ENCODE results near the gene RAB17.

Gene RAB17

DNA sequence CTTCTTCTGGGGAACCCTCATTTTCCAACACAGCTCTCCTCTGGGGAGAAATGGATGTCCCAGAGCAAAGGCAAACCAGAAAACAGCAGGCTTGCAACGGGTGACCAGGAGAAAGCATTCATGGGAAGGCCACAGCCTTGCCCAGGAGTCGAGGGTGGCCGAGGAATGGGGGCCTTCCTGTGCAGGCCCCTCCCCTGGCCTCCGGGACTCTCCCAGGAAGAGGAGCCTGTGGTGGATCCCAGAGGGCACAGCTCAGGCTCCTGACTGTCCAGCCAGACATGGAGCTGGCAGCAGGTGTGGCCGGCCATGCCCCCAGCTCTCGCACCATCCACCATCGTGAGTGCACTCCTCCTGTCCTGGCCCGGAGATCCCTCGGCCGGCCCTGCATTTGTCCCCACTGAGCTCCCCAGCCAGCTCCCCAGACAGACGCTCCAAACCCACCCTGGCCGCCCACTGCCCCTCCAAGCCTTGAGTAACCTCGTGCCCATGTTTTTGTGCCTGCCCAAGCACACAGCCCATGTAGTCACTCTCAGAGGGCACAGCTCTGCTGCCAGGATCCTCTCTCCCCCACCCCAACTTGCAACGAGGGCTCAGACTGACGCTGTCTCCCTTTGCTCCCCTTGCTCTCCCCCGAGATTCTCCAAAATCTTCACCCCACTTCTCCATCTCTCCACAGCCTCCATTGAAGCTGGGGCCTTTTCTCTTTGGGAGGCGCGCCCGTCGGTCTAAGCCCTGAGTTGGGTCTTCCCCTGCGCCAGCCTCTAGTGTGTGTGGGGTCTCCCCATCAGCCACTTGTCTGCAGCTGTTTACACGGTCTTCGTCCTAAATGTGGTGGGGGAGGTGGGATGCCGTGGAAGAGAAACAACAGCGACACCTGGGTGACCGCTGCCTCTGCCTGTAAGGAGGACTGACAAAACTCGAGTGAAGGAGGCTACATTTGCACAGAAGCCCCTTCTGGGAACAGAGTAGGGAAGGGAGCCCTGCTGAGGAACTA, 14.4 kb downstream of the RAB17 start:
- DNase-seq, result no peak

DNA sequence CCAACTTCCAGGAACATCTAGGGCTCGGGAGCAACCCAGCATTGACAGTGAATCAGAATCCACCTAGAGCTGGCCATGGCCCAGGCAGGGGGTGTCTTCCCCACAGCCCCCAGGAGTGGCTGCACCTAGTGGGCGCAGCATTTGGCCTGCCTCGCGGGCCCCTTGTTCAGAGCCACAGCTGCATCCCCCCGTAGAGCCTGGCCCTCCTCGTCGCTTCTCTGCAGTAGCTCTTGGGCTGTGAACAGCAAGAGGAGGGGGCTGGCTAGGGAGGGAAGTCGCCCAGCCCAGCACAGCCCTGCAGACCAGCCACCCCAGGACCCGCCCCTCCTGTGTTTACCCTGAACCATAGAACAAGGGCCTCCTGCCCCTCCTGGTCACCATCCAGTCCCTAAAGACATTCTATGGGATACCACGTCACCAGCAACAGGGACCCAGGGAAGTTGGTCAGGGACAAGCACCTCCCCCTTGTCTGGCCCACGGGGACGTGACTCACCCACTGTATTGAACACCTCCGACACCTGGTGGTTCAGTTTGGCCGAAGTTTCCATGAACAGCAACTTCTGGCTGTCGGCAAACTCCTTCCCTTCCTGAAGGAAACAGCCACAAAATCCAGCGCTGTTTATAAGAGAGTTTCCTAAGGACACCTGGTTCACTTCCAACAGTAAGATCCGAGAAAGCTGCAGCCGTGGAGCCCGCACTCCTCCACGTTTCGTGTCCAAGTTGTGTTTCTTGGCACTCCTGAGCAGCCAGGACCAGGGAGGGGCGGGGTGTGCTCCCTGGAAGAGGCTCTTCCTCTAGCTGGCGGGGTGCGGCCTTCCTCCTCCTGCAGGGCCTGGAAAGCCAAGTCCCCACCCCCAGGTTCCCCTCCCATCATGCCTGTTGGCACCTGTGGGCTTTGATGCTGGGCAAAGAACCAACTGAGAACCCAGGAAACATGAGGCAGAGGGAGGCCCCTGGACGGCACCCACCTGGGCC, 15.4 kb downstream of the RAB17 start:
- no peak for DNase-seq

DNA sequence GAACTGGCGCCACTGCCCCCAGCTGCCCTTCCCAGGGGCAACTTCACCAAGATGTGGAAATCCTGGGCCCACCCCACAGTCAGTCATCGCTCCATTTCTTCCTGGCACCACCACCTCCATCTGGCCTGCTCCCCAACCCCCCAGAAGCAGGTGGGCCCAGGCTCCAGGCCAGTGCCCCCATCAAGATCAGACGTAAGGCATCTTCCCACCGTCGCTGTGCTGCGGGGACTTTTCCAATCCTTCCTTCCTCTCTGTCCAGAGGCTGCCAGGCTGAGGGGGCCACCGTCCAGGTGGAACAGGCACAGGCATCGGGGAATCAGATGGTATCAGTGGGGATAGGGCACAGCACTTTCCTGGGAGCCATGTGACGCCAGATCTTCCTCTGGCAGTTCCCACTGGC, 16.1 kb downstream of the RAB17 start:
- no peak for DNase-seq

DNA sequence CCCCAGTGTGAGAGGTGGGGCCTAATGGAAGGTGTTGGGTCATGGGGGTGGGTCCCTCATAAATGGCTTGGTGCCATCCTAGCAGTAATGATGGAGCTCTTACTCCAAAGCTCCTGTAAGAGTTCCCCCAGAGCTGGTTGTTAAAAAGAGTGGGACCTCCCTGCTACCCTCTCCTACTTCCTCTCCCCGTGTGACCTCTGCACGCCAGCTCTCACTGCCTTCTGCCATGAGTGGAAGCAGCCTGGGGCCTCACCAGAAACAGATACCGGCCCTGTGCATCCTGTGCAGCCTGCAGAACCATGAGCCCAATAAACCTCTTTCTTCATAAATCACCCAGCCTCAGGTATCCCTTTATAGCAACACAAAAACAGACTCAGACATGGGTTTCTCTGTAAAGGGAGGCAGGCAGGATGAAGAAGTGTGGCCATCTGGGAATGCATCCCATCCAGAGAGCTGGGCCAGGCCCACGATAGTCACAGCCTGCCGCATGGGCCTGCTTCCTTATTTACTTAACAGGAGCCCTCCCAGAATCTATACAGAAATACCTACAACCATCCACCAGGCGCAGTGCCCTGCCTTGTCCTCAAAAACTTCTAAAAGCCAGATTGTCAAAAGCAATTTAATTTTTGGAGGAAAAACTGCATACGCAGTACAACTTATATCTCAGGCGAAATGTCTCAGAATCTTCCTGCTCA, 16.7 kb downstream of the RAB17 start:
- DNase-seq, result no peak

DNA sequence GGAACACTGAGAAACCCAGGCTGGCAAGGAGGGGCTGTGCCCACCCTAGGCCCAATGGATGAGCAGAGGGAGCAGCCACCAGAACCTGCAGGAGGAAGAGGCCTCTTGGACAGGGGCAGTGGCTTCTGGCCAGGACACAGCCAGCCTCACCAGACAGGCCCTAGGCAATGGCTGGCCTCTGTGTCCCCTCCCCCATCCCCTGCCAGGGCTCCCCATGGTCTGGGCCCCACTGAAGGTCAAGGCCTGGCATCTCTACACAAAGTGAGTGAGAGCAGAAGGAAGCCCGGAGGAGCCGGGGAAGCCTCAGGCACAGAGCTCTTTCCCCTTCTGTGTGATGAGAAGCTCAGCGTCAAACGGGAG, 17.8 kb downstream of the RAB17 start:
- no peak for DNase-seq

DNA sequence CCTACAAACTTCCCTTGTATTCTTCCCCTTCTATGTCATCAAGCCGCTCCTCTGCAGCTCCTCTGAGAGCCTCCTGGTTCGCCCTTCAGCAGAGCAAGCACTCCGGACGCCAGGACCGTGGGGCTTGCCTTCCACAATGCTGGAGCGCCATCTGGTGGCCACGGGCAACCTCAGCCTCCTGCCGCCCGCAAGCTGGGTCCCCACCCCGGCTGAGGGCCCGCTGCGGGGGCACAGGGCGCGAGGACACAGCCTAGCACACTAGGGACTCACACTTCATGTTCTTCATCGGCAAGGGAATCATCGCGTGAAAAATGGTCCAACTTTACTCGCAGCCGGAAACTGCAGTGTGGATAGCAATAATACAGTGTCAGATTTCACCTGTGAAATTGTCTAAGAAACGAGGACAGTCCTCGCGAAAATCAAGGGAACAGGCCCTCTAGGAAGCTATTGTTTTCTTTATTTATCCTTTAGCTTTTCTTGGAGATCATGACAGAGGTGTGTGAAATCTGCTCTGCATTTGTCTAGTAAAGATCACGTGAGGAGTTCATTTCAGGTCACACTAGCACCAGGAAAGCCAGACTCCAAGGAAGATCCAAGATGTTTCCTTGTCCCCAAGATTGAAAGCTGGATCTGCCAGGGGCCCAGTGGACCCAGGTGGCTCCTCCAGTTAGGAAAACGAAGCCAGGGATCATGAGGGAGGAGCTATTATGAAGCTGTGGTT, 18.4 kb downstream of the RAB17 start:
- no peak for DNase-seq

DNA sequence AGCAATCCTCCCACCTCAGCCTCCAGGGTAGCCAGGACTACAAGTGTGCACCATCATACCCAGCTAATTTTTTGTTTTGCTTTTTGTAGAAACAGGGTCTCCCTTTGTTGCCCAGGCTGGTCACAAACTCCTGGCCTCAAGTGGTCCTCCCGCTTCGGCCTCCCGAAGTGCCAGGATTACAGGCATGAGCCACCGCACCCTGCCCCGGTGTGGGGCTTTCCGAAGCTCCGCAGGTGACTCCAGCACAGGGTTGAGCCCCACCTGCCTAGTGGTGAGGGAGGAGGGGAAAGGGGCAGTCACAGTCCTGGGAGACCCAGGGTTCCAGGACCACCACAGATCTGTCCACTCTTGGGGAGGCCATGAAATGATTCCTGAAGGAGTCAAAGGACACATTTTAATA, 19.0 kb downstream of the RAB17 start:
- no peak for DNase-seq

DNA sequence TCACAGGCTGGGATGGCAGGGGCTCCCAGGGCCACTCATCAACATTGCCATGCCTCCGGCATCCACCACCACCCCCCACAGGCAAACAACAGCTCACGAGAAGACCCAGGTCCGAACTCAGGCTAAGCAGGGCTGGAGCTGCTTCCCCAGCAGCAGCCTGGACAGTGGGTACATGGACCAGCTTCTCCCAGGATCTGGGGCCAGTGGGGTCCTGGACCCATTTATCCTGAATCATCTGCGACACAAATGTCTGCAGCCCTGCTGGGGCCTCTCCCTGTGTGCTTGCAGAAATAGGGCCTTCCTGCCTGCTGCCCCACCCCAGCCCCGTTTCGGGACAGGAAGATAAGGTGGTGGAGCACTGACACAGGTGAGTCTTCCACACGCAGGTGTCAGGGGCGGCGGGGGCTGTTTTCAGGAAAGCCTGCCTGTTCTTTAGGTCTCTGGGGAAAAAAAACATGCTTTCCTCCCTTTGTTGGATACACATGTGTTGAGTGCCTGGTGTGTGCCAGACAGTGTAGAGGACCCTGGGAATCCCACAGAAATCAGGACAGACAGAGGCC, 19.7 kb downstream of the RAB17 start:
- DNase-seq, result no peak

DNA sequence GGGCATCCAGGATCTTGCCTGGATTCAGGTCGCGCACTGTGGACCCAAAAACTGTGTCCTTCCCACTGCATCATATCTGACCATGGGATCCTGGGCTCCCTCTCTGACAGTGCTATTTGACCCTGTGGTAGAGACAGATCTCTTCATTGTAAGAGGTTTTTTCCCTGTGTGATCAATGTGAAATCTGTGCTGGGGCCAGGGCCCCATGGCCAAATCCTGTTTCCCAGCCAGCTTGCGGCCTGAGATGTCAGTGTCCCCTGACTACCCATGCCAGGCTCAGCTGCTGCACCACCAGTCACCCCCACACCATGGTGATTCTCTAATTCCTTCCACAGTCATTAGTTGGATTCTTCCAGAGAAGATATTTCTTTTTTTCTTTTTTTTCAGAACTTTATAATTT, 20.6 kb downstream of the RAB17 start:
- no peak for DNase-seq

DNA sequence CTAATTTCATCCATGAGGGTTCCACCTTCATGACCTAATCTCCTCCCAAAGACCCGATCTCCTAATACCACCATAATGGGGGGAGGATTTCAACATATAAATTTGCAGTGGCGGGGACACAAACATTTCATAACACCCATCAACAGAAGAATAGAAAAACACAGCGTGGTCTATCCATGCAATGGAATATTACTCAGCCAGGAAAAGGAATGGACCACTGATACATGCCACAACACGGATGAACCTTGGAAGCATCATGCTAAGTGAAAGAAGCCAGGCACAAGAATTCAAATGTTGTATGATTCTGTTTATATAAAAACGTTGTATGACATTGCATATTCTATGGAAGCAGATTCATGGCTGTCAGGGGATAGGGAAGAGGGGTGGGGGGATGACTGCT, 21.5 kb downstream of the RAB17 start:
- DNase-seq, result no peak

DNA sequence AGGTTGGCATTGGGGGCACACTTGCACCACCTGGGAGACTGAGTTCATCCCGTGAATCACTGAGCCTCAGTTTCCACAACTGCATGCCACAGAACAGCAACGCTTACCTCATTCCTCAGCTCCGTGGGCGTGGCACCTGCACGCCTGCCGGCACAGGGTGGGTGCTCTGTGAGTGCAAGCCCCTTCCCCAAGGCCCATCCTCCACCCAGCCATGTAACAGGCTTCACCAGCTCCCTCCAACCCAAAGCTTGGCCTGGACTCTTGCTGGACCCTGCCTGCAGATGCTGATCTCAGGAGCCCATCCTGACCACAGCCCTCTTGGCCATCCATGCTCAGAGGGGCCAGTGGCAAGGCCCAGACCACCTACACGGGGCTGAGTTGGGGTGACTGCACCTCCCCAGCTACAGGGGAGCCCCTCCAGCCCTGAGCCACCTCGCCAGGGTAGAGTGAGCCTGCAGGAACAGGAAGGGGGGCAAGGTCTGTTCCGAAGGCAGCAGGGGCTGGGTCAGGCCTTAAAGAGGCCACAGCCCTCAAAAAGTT, 22.3 kb downstream of the RAB17 start:
- no peak for DNase-seq

DNA sequence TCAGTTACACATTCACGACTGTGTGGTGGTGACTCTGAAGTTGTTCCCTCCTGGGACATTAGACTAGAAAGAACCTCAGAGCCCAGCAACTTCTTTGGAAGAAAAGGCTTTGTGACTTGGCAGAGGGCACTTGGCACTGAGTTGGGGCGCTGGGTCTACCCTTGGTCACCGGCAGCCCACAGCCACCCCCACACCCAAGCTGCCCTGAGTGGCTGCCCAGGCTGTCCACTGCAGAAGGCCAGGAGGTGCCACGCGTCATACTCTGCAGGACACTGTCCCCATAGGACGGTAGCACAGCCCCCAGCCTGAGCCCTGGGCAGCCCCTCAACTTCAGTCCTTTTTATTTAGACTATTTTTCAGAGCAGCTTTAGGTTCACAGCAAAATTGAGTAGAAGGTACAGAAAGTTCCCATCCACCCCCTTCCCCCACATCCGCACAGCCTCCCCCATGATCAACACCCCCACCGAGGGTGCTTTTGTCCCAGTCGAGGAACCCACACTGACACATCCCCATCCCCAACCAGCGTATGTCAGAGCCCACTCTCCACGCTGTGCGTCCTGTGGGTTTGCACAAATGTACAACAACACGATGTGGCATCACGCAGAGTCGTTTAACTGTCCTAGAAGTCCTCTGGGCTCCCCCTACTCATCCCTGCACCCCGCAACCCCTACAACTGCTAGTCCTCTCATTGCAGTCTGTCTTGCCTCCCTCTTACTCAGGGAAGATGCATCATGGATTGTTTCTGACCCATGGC, 23.1 kb downstream of the RAB17 start:
- no peak for DNase-seq

DNA sequence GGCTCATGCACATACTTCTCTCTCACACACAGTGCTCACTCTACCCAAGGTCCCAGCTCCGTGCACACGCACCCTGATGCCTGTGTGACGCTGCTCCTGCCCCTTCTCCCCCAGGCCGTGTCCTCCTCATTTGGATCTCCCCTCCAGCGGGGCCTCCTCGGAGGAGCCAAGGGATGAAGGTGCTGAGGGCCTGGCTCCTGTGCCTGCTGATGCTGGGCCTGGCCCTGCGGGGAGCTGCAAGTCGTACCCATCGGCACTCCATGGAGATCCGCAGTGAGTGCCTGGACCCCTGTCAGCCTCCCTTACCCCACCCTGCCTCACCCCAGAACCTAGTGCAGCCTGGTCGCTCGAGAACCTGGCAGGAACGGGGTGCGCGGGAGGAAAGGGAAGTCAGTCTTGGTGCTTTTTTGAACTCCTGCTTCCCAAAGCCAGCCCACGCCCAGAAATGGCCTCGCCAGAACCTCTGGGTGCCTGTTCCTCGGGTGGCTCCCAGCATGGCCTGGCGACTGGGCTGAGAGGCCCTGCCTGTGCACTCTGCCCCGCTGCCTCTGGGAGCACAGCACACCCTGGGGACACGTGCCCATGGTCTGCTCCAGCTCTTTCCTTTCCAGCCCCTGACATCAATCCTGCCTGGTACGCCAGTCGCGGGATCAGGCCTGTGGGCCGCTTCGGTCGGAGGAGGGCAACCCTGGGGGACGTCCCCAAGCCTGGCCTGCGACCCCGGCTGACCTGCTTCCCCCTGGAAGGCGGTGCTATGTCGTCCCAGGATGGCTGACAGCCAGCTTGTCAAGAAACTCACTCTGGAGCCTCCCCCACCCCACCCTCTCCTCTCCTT, 23.9 kb downstream of the RAB17 start, which contains the start of gene PRLH:
PRLH (plus strand) TSS at position 174 of the 835 bp plus-strand sequence; CDS start at position 174, 0 bp downstream.
- no peak for DNase-seq

DNA sequence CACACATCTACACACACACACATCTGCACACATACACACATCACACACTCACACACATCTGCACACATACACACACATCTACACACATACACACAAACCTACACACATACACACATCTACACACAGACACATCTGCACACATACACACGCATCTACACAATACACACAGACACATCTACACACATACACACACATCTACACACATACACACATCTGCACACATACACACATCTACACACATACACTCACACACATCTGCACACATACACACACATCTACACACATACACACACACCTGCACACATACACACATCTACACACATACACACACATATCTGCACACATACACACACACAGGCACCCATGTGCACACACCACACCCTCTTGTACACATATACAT, 24.6 kb downstream of the RAB17 start:
- no peak for DNase-seq

DNA sequence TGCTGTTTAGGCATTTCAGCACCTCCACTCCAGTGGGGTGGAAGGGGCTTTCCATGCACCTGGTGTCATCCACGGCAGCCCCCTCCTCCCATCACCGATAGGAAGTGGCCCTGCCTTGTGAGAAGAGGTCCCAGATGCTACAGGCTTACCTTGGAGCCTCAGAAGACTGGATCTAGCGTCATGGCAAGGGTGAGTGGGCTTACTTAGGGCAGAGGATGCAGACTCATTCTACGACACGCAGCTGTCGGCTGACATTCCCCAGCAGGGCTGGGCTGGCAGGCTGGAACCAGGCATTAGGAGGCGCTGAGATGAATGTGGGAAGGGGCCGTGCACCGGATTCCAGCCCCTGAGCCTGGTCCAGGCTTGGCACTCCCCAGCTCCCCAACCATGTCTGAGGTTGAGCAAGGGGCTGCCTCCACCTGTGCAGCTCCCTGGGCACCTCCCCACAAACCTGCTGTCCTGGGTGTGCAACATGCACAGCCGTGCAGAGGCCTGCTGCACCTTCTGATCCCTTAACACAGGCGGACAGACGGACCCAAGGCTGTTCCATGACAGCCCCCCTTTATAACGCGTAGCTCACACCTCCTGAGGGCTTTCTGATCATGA, 25.9 kb downstream of the RAB17 start:
- DNase-seq, result no peak

DNA sequence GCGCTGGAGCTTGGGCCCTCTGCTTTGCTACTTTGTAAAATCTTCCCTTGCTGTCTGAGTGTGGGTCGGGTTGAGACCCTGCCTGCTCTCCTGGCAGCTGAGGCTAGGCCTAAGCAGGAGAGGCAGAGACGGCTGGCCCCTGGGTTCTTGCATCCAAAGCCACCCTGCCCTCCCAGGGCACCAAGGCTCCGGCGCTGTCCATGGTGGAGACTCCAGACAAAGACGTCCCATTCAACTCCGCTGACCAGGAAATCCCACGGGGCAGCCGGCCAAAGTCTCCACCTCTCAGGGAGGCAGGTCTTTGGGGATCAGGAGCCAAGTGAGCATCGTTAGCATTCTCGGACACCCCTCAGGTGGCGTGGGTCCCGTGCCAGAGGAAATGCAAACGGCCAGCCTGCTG, 26.7 kb downstream of the RAB17 start:
- no peak for DNase-seq

DNA sequence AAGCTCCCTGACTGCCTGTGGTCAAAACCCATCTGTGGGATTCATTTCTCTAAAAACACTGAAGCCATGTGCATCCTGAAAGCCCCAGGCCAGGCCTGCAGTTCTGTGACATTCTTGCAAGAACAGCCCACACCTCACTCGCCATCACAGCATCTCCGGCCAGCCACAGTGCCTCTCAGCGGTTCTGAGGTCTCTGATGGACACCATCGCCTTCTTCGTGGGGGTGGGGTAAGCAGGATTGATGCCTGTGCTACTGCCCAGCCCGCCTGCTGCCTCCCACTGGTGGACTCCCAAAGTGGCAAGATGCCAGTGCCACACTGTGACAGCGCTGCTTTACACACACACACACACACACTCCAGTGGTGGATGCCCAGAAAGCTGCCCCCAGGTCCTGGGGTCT, 29.3 kb downstream of the RAB17 start:
- no peak for DNase-seq

DNA sequence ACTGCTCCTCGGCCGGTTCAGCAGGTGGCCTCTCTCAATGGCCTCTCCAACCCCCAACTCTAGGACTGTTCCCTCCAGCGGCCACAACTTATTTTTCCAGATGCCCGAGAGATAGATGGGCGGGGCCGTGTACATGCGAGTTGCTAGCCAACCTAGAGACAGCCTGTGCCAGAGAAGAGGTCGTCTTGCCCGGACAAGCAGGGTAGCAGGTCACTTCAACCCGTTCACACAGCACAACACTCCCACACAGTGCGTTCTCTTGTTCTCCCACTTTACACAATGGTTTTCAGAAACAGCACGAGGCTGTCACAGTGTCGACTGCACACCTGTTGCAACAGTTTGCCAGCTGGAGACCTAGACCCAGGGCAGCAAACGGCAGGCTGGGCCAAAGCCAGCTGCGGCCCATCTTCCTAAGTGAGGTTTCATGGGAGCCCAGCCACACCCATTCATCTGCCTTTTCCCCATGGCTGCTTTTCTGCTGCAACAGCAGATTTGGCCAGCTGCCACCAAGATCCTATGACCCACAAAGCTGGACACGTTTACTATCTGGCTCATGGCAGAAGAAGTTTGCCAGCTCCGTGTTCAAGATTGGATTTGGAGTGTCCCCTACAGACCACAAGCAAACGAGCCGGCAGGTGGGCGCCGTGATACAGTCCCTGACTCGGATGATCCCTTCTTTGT, 31.4 kb downstream of the RAB17 start:
- DNase-seq, result peak; percentile 72

DNA sequence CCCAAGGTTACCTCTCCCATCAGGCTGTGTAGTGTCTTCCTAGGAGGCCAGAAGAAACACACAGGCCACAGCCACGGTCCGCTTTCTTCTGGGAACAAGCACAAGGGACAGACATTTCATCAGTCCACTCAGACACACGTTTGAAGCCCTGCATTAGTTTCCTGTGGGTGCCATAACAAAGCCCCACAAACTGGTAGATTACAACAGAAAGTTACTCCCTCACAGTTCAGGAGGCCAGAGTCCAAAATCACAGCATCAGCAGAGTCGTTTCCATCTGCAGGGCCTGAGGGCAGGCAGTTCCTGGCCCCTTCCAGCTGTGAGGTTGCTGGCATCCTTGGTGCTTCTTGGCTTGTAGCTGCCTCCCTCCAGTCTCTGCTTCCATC, 32.9 kb downstream of the RAB17 start:
- DNase-seq, result no peak

All from SHP77 treated with DMSO at 0.1 percent for 48 hours (cell line).